Medulla oblongata (tissue), 1 donor: ENCODE results near the gene LCE4A.

Experiments used
- DNase-seq: peaks from one replicate; pipeline ENCODE4 v3.0.0-alpha.2; 2015; ENCODE audit errors: extremely low spot score

Gene LCE4A

GRCh38 chr1:152745765-152746444, 37.9 kb downstream of the LCE4A start:
- no peak for DNase-seq

GRCh38 chr1:152747831-152748230, 39.9 kb downstream of the LCE4A start:
- no peak for DNase-seq

- no peak for DNase-seq
Measured at GRCh38 chr1:152752225-152752624, 44.3 kb downstream of the LCE4A start.

- no peak for DNase-seq
Measured at GRCh38 chr1:152753586-152753985, 45.6 kb downstream of the LCE4A start.

GRCh38 chr1:152756872-152757271, 48.9 kb downstream of the LCE4A start:
- DNase-seq = no peak

GRCh38 chr1:152757747-152758146, 49.8 kb downstream of the LCE4A start, which contains the start of gene KPRP:
KPRP (plus strand) TSS chr1:152758025; CDS start chr1:152759589, 1,564 bp downstream.
- no peak for DNase-seq

- no peak for DNase-seq
Measured at GRCh38 chr1:152758636-152759035, 50.7 kb downstream of the LCE4A start.
